IPS DF 6.9 (cell line): ENCODE data around the gene CA11.

Source experiments
- DNase-seq: peaks from one replicate; pipeline ENCODE4 v3.0.0-alpha.2; 2013; ENCODE audit warnings: low read depth, low spot score
- H3K27ac ChIP-seq: one replicate; pipeline ENCODE4 v1.5.1; 2013; ENCODE audit warnings: low read length, control low read depth
- H3K27me3 ChIP-seq: 2 replicates; pipeline ENCODE4 v1.6.1; 2013; ENCODE audit warnings: mild to moderate bottlenecking, low read length; ENCODE audit not compliant: control insufficient read depth, insufficient read depth
- H3K36me3 ChIP-seq: 2 replicates; pipeline ENCODE4 v1.6.1; 2013; ENCODE audit warnings: low read length; ENCODE audit not compliant: control insufficient read depth, insufficient read depth
- H3K4me1 ChIP-seq: 2 replicates; pipeline ENCODE4 v1.6.1; 2013; ENCODE audit warnings: low read length; ENCODE audit not compliant: control insufficient read depth, insufficient read depth
- H3K4me3 ChIP-seq: 2 replicates; pipeline ENCODE4 v1.5.1; 2013; ENCODE audit warnings: mild to moderate bottlenecking, low read length
- H3K9me3 ChIP-seq: 2 replicates; pipeline ENCODE4 v1.6.1; 2013; ENCODE audit warnings: low read length, inconsistent platforms; ENCODE audit not compliant: control insufficient read depth, insufficient read depth
- WGBS: extraction: QIAGEN DNeasy Blood & Tissue Kit; methylation state at CpG from one replicate; pipeline ENCODE4 v1.1.7; 2013; ENCODE audit warnings: mixed read lengths, missing lambda C conversion rate; ENCODE audit not compliant: insufficient read length, insufficient coverage; 5-methylcytosine and 5-hydroxymethylcytosine counted together

Gene CA11

GRCh38 chr19:48598996-48599700 lies 46.8 kb downstream of the CA11 start:
- WGBS, result no CpG with 5 or more reads among the region's 30 CpGs
- no peak for DNase-seq
- no peaks in the 10 kb centered on the region for H3K4me1 ChIP-seq

DNA sequence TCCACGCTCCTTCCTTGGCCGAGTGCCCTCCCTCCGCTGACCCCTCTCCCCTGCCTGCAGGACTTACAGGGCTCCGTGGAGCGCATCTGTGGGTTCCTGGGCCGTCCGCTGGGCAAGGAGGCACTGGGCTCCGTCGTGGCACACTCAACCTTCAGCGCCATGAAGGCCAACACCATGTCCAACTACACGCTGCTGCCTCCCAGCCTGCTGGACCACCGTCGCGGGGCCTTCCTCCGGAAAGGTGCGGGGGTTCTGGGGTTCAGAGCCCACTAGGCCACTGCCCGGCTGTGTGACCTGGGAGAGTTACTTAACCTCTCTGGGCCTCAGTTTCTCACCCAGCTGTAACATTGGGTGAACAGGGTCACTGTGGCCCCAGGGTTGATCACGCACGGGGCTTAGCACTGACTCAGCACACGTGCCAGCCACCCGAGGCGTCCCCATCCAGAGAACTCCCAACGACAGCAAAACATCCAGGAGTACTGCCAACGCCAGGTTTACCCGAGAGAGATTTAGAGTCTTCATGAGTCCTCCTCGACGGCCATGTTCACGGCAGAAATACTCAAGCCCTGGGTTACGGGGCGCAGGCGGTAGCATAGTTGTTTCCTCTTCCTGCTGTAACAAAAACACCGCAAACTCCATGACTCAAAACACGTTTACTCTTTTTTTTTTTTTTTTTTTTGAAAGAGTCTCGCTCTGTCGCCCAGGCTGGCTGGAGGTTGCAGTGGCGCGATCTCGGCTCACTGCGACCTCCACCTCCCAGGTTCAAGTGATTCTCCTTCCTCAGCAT lies 49.1 kb downstream of the CA11 start:
- Histone ChIP-seq H3K27ac (no peak overlapping the region), H3K27me3 (no peaks in the 10 kb centered on the region)
- no CpG with 5 or more reads among the region's 39 CpGs for WGBS

More at GRCh38 chr19:48598996-48599700, 46.8 kb downstream of the CA11 start:
- Histone ChIP-seq H3K36me3 (no peaks in the 10 kb centered on the region), H3K27me3 (no peaks in the 10 kb centered on the region), H3K27ac (no peak overlapping the region), H3K4me3 (no peak overlapping the region), H3K9me3 (no peaks in the 10 kb centered on the region)

GRCh38 chr19:48596237-48596636 lies 49.8 kb downstream of the CA11 start:
- whole genome bisulfite sequencing, result no CpG with 5 or more reads among the region's 4 CpGs
- Histone ChIP-seq H3K27ac (no peak overlapping the region), H3K4me3 (no peak overlapping the region)

More for the DNA sequence above, 49.1 kb downstream of the CA11 start:
- Histone ChIP-seq H3K4me3 (no peak overlapping the region), H3K9me3 (no peaks in the 10 kb centered on the region), H3K4me1 (no peaks in the 10 kb centered on the region), H3K36me3 (no peaks in the 10 kb centered on the region)
- DNase-seq, result no peak

DNA sequence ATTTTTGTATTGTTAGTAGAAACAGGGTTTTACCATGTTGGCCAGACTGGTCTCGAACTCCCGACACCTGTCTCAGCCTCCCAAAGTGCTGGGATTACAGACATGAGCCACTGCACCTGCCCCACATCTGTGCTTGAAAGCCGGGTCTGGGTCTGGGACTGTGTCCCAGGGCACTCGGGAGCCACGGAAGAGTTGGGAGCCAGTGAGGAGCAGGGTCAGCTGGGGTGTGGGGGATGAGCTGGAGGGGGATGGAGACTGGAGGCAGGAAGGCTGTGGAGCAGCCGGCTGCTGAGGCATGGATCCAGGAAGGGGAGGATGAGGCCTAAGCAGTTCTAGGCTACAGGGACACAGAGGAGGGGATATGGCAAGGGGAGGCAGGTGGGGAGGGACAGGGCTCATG lies 50.2 kb downstream of the CA11 start:
- no peak overlapping the region for H3K27ac ChIP-seq
- no peaks in the 10 kb centered on the region for H3K9me3 ChIP-seq
- no peaks in the 10 kb centered on the region for H3K4me1 ChIP-seq
- DNase-seq, result no peak
- H3K27me3 ChIP-seq, result no peaks in the 10 kb centered on the region
- no peak overlapping the region for H3K4me3 ChIP-seq
- WGBS, result no CpG with 5 or more reads among the region's 6 CpGs
- no peaks in the 10 kb centered on the region for H3K36me3 ChIP-seq

More at GRCh38 chr19:48596237-48596636, 49.8 kb downstream of the CA11 start:
- DNase-seq, result no peak
- no peaks in the 10 kb centered on the region for H3K36me3 ChIP-seq
- H3K27me3 ChIP-seq, result no peaks in the 10 kb centered on the region
- H3K4me1 ChIP-seq, result no peaks in the 10 kb centered on the region
- H3K9me3 ChIP-seq, result no peaks in the 10 kb centered on the region

DNA sequence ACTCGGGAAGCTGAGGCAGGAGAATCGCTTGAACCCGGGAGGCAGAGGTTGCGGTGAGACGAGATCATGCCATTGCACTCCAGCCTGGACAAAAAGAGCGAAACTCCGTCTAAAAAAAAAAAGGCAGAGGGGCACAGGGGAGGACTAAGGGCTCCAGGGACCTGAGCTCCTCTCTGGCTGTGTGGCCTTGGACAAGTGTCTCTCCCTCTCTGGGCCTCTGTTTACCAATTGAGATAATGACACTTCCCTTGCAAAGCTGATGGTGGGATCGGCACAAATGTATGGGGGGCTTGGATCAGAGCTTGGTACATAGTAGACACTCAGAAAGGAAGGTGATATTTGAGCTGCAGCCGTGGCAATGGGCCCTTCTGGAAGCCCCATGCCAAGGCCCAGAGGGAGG lies 50.8 kb downstream of the CA11 start:
- H3K27ac ChIP-seq, result no peak overlapping the region
- no peaks in the 10 kb centered on the region for H3K4me1 ChIP-seq
- no peaks in the 10 kb centered on the region for H3K27me3 ChIP-seq
- no peaks in the 10 kb centered on the region for H3K36me3 ChIP-seq
- no peak for DNase-seq
- no CpG with 5 or more reads among the region's 9 CpGs for WGBS
- no peaks in the 10 kb centered on the region for H3K9me3 ChIP-seq
- H3K4me3 ChIP-seq, result no peak overlapping the region

DNA sequence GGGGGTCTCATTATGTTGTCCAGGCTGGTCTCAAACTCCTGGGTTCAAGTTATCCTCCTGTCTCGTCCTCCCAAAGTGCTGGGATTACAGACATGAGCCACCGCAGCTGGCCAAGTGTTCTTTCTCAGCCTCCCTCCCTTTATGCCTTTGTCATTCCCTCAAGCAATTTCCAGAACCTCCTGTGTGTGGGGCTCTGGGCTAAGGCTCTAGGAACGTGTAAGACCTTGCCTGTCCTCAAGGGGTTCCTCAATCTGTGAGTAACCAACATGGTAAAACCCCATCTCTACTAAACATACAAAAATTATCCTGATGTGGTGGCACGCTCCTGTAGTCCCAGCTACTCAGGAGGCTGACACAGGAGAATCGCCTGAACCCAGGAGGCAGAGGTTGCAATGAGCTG lies 55.0 kb downstream of the CA11 start:
- WGBS, result no CpG with 5 or more reads among the region's 5 CpGs
- Histone ChIP-seq H3K4me1 (no peaks in the 10 kb centered on the region), H3K9me3 (no peaks in the 10 kb centered on the region), H3K4me3 (no peak overlapping the region), H3K27me3 (no peaks in the 10 kb centered on the region), H3K27ac (no peak overlapping the region), H3K36me3 (no peaks in the 10 kb centered on the region)
- DNase-seq, result no peak

- Histone ChIP-seq H3K27me3 (no peaks in the 10 kb centered on the region), H3K36me3 (no peaks in the 10 kb centered on the region), H3K4me1 (no peaks in the 10 kb centered on the region), H3K4me3 (peak overlapping the region; percentile 20; the same call in 1 of the 2 replicates), H3K27ac (no peak overlapping the region), H3K9me3 (no peaks in the 10 kb centered on the region)
- peak; percentile 81 for DNase-seq
- no CpG with 5 or more reads among the region's 36 CpGs for WGBS
Measured at GRCh38 chr19:48588670-48589401, 57.2 kb downstream of the CA11 start.
